GM12878 (cell line): ENCODE data around the gene BOLA1. TPM values are rescaled to one million over a fixed set of nuclear protein-coding genes. Genes with fewer than 3 reads are reported as not detected.

ENCODE experiments used
- BCL3 ChIP-seq: IDR thresholded peaks from 2 replicates; pipeline ENCODE4 v1.6.1; 2011; ENCODE audit warnings: borderline replicate concordance, low read depth, mild to moderate bottlenecking, moderate library complexity, low read length; ENCODE audit not compliant: insufficient read depth, poor library complexity, severe bottlenecking
- BCLAF1 ChIP-seq: fragments of 450-650 bp; IDR thresholded peaks from 2 replicates; pipeline ENCODE4 v1.6.1; 2017; ENCODE audit warnings: antibody characterized with exemption, mild to moderate bottlenecking, moderate library complexity
- CTCF ChIP-seq, 3 experiments: IDR thresholded peaks in 2 of 3; conservative IDR thresholded peaks in 1 of 3; 2 replicates each; pipeline ENCODE4 v1.5.1; 2011; ENCODE audit warnings: low read depth in 3 of 3, low read length in 3 of 3, mild to moderate bottlenecking in 3 of 3, control low read depth in 2 of 3, moderate library complexity in 2 of 3, inconsistent platforms in 1 of 3, mixed read lengths in 1 of 3; ENCODE audit not compliant: control insufficient read depth in 2 of 3, insufficient read depth in 1 of 3; ENCODE audit errors: extremely low read depth in 1 of 3
- EED ChIP-seq: sonication (generic); IDR thresholded peaks from 2 replicates; pipeline ENCODE4 v1.6.1; 2016; ENCODE audit warnings: antibody characterized with exemption, low read depth
- FOS ChIP-seq: IDR thresholded peaks from 3 replicates; pipeline ENCODE4 v1.6.1; 2011; ENCODE audit warnings: borderline replicate concordance; ENCODE audit not compliant: insufficient read length; ENCODE audit errors: extremely low read depth
- POLR2A ChIP-seq: IDR thresholded peaks from 2 replicates; pipeline ENCODE4 v1.6.1; 2011; ENCODE audit warnings: low read depth, mild to moderate bottlenecking, low read length
- SP1 ChIP-seq: IDR thresholded peaks from one replicate; pipeline ENCODE4 v1.6.1; 2011; ENCODE audit warnings: low read depth, low read length
- SUZ12 ChIP-seq: fragments of 200-600 bp; sonication (generic); IDR thresholded peaks from one replicate; pipeline ENCODE4 v1.6.1; 2018; ENCODE audit warnings: antibody characterized with exemption, mild to moderate bottlenecking; ENCODE audit not compliant: unreplicated experiment
- TAF1 ChIP-seq: IDR thresholded peaks from 2 replicates; pipeline ENCODE4 v1.6.1; 2011; ENCODE audit warnings: mild to moderate bottlenecking, low read depth, low read length, borderline replicate concordance
- USF1 ChIP-seq: IDR thresholded peaks from 2 replicates; pipeline ENCODE4 v1.6.1; 2011; ENCODE audit warnings: borderline replicate concordance, low read depth, mild to moderate bottlenecking, moderate library complexity, mixed read lengths, low read length; ENCODE audit not compliant: insufficient read depth; ENCODE audit errors: extremely low read length
- YY1 ChIP-seq: IDR thresholded peaks from 2 replicates; pipeline ENCODE4 v1.6.1; 2011; ENCODE audit warnings: low read depth, mild to moderate bottlenecking, low read length
- ZNF207 ChIP-seq: fragments of 450-650 bp; IDR thresholded peaks from 2 replicates; pipeline ENCODE4 v1.6.1; 2014; ENCODE audit warnings: antibody characterized with exemption, mild to moderate bottlenecking, borderline replicate concordance
- polyA plus RNA-seq, 11 experiments: library from polyadenylated mRNA; depleted of rRNA in 4 of 11; unstranded in 6 of 11; stranded (reverse) in 5 of 11; fragments of >200 nt; fragmentation: Nextera tagmentation in 4 of 11; fragmentation: Illumina TruSeq in 1 of 11; extraction: Ambion mirVana in 4 of 11; extraction: Trizol in 1 of 11; gene quantifications; 1 replicate in 1 of 11; 2 replicates in 10 of 11; pipeline versions ENCODE4 v1.2.1 to v1.2.3, GENCODE V29; 2011 to 2016; ENCODE audit warnings: inconsistent platforms in 2 of 11, missing spikeins in 2 of 11, low read depth in 1 of 11
- total RNA-seq, 4 experiments: library from RNA; depleted of rRNA in 3 of 4; stranded (reverse); fragments of >200 nt in 3 of 4; fragmentation: Illumina TruSeq in 1 of 4; extraction: Trizol in 1 of 4; gene quantifications; 2 replicates each; pipeline versions ENCODE4 v1.2.1 to v1.2.3, GENCODE V29; 2013 to 2021

Gene BOLA1
- total and polyA plus RNA-seq, 10 of the 15 experiments (the other 5 are each of a cell fraction or from before 2014, with no cell fraction given): 0.74 to 18.7 (median 11.3) TPM

GRCh38 chr1:149917571-149918144 is 18.3 kb downstream of the BOLA1 start, which contains the start of gene SV2A (continued):
- no peak for TF ChIP-seq BCL3
- no peak for TF ChIP-seq FOS
- 0 out of 2 replicates have a peak, but pooled peaks have one; percentile 6 for TF ChIP-seq EED
- no peak for TF ChIP-seq CTCF (IDR thresholded peaks at IDR 0.05 in 2 of 3, conservative IDR thresholded peaks at IDR 0.05 in 1 of 3; ENCODE audit: control insufficient read depth in 2 of 3, extremely low read depth in 1 of 3, insufficient read depth in 1 of 3, low read depth in 3 of 3, low read length in 3 of 3)
- TF ChIP-seq SUZ12: no peak
- no peak for TF ChIP-seq USF1
- TF ChIP-seq POLR2A: peak; percentile 63
- TF ChIP-seq YY1: peak; percentile 70; the same call in 1 of the 2 replicates
- TF ChIP-seq SP1: no peak
- TF ChIP-seq BCLAF1: no peak
- no peak for TF ChIP-seq ZNF207
- no peak for TF ChIP-seq TAF1
